Neural cell (in vitro differentiated cells): Measurements from ENCODE around the gene THBS1. TPM values are rescaled to one million over a fixed set of nuclear protein-coding genes. Genes with fewer than 3 reads are reported as not detected.
A peak's percentile ranks its signal among the peaks of the same experiment; 100 is the strongest.

Experiments
- H2AFZ ChIP-seq: fragments of 200-600, 300-800 bp; sonication (generic), shearing (Covaris generic); 2 replicates; pipeline ENCODE4 v1.6.0; 2014; ENCODE audit warnings: low read depth, mild to moderate bottlenecking, antibody characterized with exemption, low read length, moderate library complexity
- H3F3A ChIP-seq: fragments of 200-600 bp; shearing (Covaris generic); 2 replicates; pipeline ENCODE4 v1.6.1; 2016; ENCODE audit warnings: mild to moderate bottlenecking, moderate library complexity, mixed read lengths, antibody characterized with exemption, low read length; ENCODE audit not compliant: insufficient read depth, poor library complexity, severe bottlenecking
- H3K27ac ChIP-seq: fragments of 200-600, 300-800 bp; sonication (generic), shearing (Covaris generic); 2 replicates; pipeline ENCODE4 v1.5.1; 2014; ENCODE audit warnings: mild to moderate bottlenecking, low read length, moderate library complexity
- H3K27me3 ChIP-seq: fragments of 300-800, 200-600 bp; sonication (generic), shearing (Covaris generic); 2 replicates; pipeline ENCODE4 v1.6.0; 2014; ENCODE audit warnings: mild to moderate bottlenecking, low read depth, low read length, moderate library complexity; ENCODE audit not compliant: insufficient read depth
- H3K36me3 ChIP-seq: fragments of 300-800, 200-600 bp; sonication (generic), shearing (Covaris generic); 2 replicates; pipeline ENCODE4 v1.5.1; 2014; ENCODE audit warnings: mild to moderate bottlenecking, antibody characterized with exemption, low read length, moderate library complexity; ENCODE audit not compliant: insufficient read depth
- H3K4me2 ChIP-seq: fragments of 300-800, 200-600 bp; sonication (generic), shearing (Covaris generic); 2 replicates; pipeline ENCODE4 v1.6.0; 2014; ENCODE audit warnings: mild to moderate bottlenecking, low read length
- H3K4me3 ChIP-seq: fragments of 300-800, 200-600 bp; sonication (generic), shearing (Covaris generic); 2 replicates; pipeline ENCODE4 v1.5.1; 2014; ENCODE audit warnings: mild to moderate bottlenecking, low read length, moderate library complexity
- H3K79me2 ChIP-seq: fragments of 200-600 bp; shearing (Covaris generic); replicated peaks from 2 replicates; pipeline ENCODE4 v1.6.0; 2014; ENCODE audit warnings: mild to moderate bottlenecking, low read length, moderate library complexity; ENCODE audit not compliant: insufficient read depth
- H3K9ac ChIP-seq: fragments of 300-800, 200-600 bp; sonication (generic), shearing (Covaris generic); 2 replicates; pipeline ENCODE4 v1.6.1; 2016; ENCODE audit warnings: mild to moderate bottlenecking, low read length, mixed read lengths
- H3K9me2 ChIP-seq: fragments of 200-600 bp; shearing (Covaris generic); 2 replicates; pipeline ENCODE4 v1.6.1; 2016; ENCODE audit warnings: mild to moderate bottlenecking, low read length, mixed read lengths; ENCODE audit not compliant: insufficient read depth
- H3K9me3 ChIP-seq: fragments of 200-600, 300-800 bp; sonication (generic), shearing (Covaris generic); 2 replicates; pipeline ENCODE4 v1.6.1; 2016; ENCODE audit warnings: mild to moderate bottlenecking, mixed run types, low read length, moderate library complexity, mixed read lengths
- H4K20me1 ChIP-seq: fragments of 200-600 bp; shearing (Covaris generic); 2 replicates; pipeline ENCODE4 v1.6.1; 2016; ENCODE audit warnings: mild to moderate bottlenecking, mixed run types; ENCODE audit not compliant: insufficient read depth
- CTCF ChIP-seq: fragments of 450-650 bp; IDR thresholded peaks from 2 replicates; pipeline ENCODE4 v1.5.1; 2014; ENCODE audit warnings: antibody characterized with exemption, mild to moderate bottlenecking, moderate library complexity; ENCODE audit not compliant: poor library complexity, severe bottlenecking
- EP300 ChIP-seq: fragments of 450-650 bp; conservative IDR thresholded peaks from 2 replicates; pipeline ENCODE4 v1.6.1; 2014; ENCODE audit warnings: antibody characterized with exemption, mild to moderate bottlenecking, moderate library complexity; ENCODE audit not compliant: poor library complexity, severe bottlenecking
- EZH2 ChIP-seq: fragments of 200-600, 300-800 bp; shearing (Covaris generic), sonication (generic); IDR thresholded peaks from 2 replicates; pipeline ENCODE4 v1.6.1; 2014; ENCODE audit warnings: antibody characterized with exemption, low read length, borderline replicate concordance, mild to moderate bottlenecking; ENCODE audit not compliant: insufficient read depth, poor library complexity, severe bottlenecking
- MXI1 ChIP-seq: fragments of 450-650 bp; conservative IDR thresholded peaks from 2 replicates; pipeline ENCODE4 v1.6.1; 2014; ENCODE audit warnings: antibody characterized with exemption, mild to moderate bottlenecking; ENCODE audit not compliant: poor library complexity, severe bottlenecking
- POLR2AphosphoS5 ChIP-seq: IDR thresholded peaks from 2 replicates; pipeline ENCODE4 v1.6.1; 2012
- RAD21 ChIP-seq: fragments of 450-650 bp; conservative IDR thresholded peaks from 2 replicates; pipeline ENCODE4 v1.6.1; 2014; ENCODE audit warnings: antibody characterized with exemption, mild to moderate bottlenecking, moderate library complexity
- SMC3 ChIP-seq: fragments of 450-650 bp; conservative IDR thresholded peaks from 2 replicates; pipeline ENCODE4 v1.6.1; 2014; ENCODE audit warnings: antibody characterized with exemption, mild to moderate bottlenecking, moderate library complexity; ENCODE audit not compliant: poor library complexity
- TAF1 ChIP-seq: IDR thresholded peaks from 2 replicates; pipeline ENCODE4 v1.6.1; 2012; ENCODE audit warnings: low read depth
- polyA plus RNA-seq: library from polyadenylated mRNA; depleted of rRNA; stranded (reverse); fragments of >200 nt; gene quantifications from 2 replicates; pipeline ENCODE4 v1.2.3, GENCODE V29; 2014
- TF ChIP-seq, protein P1 (sequence below): IDR thresholded peaks from 2 replicates; pipeline ENCODE4 v1.6.1; 2012; ENCODE audit warnings: borderline replicate concordance

THBS1 gene
- polyA plus RNA-seq, 1 donor from 2014 or later = 0.22 TPM

DNA sequence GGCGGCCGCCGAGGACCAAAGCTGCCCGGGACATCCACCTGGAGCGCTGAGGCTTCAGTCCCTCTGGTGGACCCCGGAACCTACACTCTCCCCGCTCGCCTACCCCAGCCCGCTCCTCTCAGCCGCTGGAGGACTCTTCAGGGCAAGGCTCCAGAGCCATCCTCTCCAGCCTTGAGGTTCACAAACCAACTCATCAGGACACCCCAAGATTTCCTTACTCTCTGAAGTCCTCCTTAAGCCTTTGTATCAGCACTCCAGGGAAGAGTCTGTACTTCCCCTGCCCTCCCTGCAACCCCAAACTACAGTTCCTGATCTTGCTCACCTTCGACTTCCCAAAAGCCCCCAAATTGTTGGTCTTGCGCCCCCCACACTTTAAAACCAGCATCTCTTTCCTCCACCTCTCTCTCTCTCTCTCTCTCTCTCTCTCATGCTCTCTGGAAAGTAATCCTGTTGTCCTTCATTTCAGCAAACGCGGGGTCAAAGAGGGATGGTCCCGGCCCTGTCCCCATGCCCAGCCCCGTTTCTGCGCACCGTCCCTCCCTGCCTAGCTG lies 438 bp downstream of the THBS1 start:
- Histone ChIP-seq H3K9ac (no peak overlapping the region), H2AFZ (no peak overlapping the region), H3K27ac (no peak overlapping the region), H3K9me2 (no peaks in the 10 kb centered on the region), H3K9me3 (no peaks in the 10 kb centered on the region), H3F3A (no peaks in the 10 kb centered on the region), H3K79me2 (peaks cover 4% of the 10 kb centered on the region), H3K4me3 (peak overlapping the region; percentile 64), H4K20me1 (no peaks in the 10 kb centered on the region), H3K27me3 (peaks cover 31% of the 10 kb centered on the region), H3K4me2 (no peak overlapping the region), H3K36me3 (no peaks in the 10 kb centered on the region)
- TF ChIP-seq POLR2AphosphoS5 = no peak
- TF ChIP-seq SMC3 = no peak
- TF ChIP-seq EZH2 = no peak
- TF ChIP-seq, protein P1, sequence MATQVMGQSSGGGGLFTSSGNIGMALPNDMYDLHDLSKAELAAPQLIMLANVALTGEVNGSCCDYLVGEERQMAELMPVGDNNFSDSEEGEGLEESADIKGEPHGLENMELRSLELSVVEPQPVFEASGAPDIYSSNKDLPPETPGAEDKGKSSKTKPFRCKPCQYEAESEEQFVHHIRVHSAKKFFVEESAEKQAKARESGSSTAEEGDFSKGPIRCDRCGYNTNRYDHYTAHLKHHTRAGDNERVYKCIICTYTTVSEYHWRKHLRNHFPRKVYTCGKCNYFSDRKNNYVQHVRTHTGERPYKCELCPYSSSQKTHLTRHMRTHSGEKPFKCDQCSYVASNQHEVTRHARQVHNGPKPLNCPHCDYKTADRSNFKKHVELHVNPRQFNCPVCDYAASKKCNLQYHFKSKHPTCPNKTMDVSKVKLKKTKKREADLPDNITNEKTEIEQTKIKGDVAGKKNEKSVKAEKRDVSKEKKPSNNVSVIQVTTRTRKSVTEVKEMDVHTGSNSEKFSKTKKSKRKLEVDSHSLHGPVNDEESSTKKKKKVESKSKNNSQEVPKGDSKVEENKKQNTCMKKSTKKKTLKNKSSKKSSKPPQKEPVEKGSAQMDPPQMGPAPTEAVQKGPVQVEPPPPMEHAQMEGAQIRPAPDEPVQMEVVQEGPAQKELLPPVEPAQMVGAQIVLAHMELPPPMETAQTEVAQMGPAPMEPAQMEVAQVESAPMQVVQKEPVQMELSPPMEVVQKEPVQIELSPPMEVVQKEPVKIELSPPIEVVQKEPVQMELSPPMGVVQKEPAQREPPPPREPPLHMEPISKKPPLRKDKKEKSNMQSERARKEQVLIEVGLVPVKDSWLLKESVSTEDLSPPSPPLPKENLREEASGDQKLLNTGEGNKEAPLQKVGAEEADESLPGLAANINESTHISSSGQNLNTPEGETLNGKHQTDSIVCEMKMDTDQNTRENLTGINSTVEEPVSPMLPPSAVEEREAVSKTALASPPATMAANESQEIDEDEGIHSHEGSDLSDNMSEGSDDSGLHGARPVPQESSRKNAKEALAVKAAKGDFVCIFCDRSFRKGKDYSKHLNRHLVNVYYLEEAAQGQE = no peak
- TF ChIP-seq RAD21 = no peak
- TF ChIP-seq CTCF = no peak
- TF ChIP-seq MXI1 = no peak
- no peak for TF ChIP-seq TAF1
- TF ChIP-seq EP300 = no peak

GRCh38 chr15:39581793-39582285 lies 960 bp downstream of the THBS1 start:
- no peaks in the 10 kb centered on the region for H3K9me2 ChIP-seq
- no peak overlapping the region for H3K27ac ChIP-seq
- H3K9ac ChIP-seq = no peak overlapping the region
- H3F3A ChIP-seq = no peaks in the 10 kb centered on the region
- H4K20me1 ChIP-seq = no peaks in the 10 kb centered on the region
- no peak overlapping the region for H3K4me3 ChIP-seq
- no peaks in the 10 kb centered on the region for H3K36me3 ChIP-seq
- TF ChIP-seq EZH2 = no peak
- TF ChIP-seq TAF1 = no peak
- TF ChIP-seq MXI1 = no peak
- no peak for TF ChIP-seq SMC3
- TF ChIP-seq RAD21 = no peak
- no peak for TF ChIP-seq EP300
- TF ChIP-seq POLR2AphosphoS5 = no peak
- TF ChIP-seq, protein P1 = no peak
- TF ChIP-seq CTCF = no peak
- H2AFZ ChIP-seq = no peak overlapping the region
- H3K79me2 ChIP-seq = peaks cover 4% of the 10 kb centered on the region
- no peaks in the 10 kb centered on the region for H3K9me3 ChIP-seq
- peaks cover 31% of the 10 kb centered on the region for H3K27me3 ChIP-seq
- no peak overlapping the region for H3K4me2 ChIP-seq
